OCI-LY7 (cell line): Measurements from ENCODE around the gene HIP1R.

Source experiments
- CTCF ChIP-seq: fragments of 200-600 bp; sonication (generic); conservative IDR thresholded peaks from 2 replicates; pipeline ENCODE4 v1.5.1; 2014; ENCODE audit warnings: mild to moderate bottlenecking, antibody characterized with exemption, low read length, moderate library complexity, mixed read lengths
- EZH2phosphoT487 ChIP-seq: fragments of 200-600 bp; sonication (generic); IDR thresholded peaks from 2 replicates; pipeline ENCODE4 v1.6.1; 2018; ENCODE audit warnings: low read depth, borderline replicate concordance, mild to moderate bottlenecking, mixed run types, antibody characterized with exemption, low read length, moderate library complexity, mixed read lengths

DNA sequence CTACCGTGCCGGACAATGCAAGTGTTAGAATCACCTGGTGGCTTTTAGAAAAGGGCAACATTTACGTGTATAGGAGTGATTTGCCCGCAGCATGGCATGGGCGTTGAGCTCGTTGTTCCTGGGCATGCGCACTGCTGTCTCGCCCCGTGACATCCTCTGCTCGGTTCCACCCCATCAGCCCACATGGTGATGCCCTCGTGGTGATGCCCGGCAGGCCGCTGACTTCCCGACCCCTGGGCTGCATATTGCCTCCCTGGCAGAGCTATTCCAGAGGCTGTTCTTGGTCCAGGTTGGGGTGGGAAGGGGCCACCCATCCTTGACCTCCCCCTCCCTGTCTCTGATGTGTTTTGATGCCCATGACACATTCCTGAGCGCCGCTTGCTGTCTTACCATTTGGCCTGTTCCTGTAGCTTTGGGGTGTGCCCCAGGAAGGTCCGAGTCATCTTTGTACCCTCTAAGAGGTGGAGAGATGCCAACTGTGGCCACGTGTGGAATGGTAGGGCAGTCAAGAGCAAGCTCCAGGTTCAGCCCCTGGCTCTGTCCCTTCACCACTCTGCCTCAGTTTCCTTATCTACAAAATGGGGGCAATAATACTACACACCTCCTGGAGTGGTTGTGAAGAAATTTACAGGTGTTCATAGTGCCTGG, 4.8 kb downstream of the HIP1R start:
- no peak for TF ChIP-seq CTCF
- no peak for TF ChIP-seq EZH2phosphoT487
